Measurements from ENCODE around the gene SAFB. TPM values are rescaled to one million over a fixed set of nuclear protein-coding genes. Genes with fewer than 3 reads are reported as not detected.

The SAFB gene
- total and polyA plus RNA-seq, 2 of the 13 experiments (the other 11 are each of a cell fraction or from before 2014, with no cell fraction given), result 21.0 to 28.4 TPM

DNA sequence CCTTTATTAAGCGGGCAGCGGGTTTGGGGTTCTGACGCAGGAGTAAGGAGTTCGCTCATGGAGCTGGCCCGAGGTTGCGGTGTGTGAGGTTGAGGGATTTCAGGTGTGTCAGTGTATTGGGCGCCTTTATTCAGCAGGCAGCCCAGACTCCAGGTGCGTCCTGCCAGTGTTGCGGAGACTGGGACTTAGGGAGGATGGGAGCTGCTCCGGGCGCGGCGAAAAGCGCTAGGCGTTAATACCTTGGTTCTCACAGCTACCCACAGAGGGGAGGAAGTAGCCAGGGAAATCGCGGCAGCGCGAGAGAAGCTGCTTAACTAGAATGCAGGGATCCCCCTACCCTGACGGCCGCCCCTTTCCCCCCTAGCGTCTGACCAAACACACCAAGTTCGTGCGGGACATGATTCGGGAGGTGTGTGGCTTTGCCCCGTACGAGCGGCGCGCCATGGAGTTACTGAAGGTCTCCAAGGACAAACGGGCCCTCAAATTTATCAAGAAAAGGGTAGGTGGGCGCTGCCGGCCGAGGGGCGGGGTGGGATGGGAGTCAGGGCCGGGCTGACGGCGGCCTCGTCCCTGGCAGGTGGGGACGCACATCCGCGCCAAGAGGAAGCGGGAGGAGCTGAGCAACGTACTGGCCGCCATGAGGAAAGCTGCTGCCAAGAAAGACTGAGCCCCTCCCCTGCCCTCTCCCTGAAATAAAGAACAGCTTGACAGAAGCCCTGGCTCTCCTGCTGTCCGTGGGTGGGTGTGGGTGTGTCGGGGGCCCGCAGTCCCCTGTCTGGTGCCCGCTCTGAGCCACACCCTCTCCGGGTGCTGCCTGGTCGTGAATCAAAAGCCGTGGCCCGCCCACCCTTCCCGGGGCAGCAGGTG is 68.3 kb downstream of the SAFB start (continued):
- no peak for TF ChIP-seq SNAPC4 (CRISPR knock-in tag; IDR thresholded peaks at IDR 0.05)
- TF ChIP-seq ZNF691 (CRISPR knock-in tag; IDR thresholded peaks at IDR 0.05; ENCODE audit: borderline replicate concordance, low read depth), result no peak
- TF ChIP-seq ZNF225 (CRISPR knock-in tag; IDR thresholded peaks at IDR 0.05), result peak; percentile 64; the same call in 1 of the 2 replicates
- peak in 1 of 2 experiments; percentile 39; a peak in 2 of 4 replicates for TF ChIP-seq POLR2A (IDR thresholded peaks at IDR 0.05; ENCODE audit: insufficient read depth in 1 of 2, low read depth in 2 of 2, low read length in 2 of 2)
- TF ChIP-seq GTF2F1 (IDR thresholded peaks at IDR 0.05; ENCODE audit: low read length), result no peak
- TF ChIP-seq, protein P1, sequence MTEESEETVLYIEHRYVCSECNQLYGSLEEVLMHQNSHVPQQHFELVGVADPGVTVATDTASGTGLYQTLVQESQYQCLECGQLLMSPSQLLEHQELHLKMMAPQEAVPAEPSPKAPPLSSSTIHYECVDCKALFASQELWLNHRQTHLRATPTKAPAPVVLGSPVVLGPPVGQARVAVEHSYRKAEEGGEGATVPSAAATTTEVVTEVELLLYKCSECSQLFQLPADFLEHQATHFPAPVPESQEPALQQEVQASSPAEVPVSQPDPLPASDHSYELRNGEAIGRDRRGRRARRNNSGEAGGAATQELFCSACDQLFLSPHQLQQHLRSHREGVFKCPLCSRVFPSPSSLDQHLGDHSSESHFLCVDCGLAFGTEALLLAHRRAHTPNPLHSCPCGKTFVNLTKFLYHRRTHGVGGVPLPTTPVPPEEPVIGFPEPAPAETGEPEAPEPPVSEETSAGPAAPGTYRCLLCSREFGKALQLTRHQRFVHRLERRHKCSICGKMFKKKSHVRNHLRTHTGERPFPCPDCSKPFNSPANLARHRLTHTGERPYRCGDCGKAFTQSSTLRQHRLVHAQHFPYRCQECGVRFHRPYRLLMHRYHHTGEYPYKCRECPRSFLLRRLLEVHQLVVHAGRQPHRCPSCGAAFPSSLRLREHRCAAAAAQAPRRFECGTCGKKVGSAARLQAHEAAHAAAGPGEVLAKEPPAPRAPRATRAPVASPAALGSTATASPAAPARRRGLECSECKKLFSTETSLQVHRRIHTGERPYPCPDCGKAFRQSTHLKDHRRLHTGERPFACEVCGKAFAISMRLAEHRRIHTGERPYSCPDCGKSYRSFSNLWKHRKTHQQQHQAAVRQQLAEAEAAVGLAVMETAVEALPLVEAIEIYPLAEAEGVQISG (CRISPR knock-in tag; IDR thresholded peaks at IDR 0.05), result peak; percentile 44; the same call in 1 of the 2 replicates
- TF ChIP-seq TP53 (CRISPR knock-in tag; conservative IDR thresholded peaks at IDR 0.05), result no peak
- peak; percentile 59 for TF ChIP-seq AKAP8 (CRISPR knock-in tag; IDR thresholded peaks at IDR 0.05)
- TF ChIP-seq ZNF777 (CRISPR knock-in tag; IDR thresholded peaks at IDR 0.05), result no peak; the same call in 1 of the 2 replicates
